Body of pancreas (tissue), 4 donors: ENCODE results near the gene LEMD2. TPM values are rescaled to one million over a fixed set of nuclear protein-coding genes. Genes with fewer than 3 reads are reported as not detected.

Experiments used
- ATAC-seq: fragments of 150-250 bp; one replicate; pipeline ENCODE4 v1.9.1; 2016
- DNase-seq, 4 donors: peaks; one replicate each; pipeline ENCODE4 v3.0.0-alpha.2; 2019
- H3K27ac ChIP-seq, 4 donors: fragments of 200-600 bp; sonication (generic); 1 replicate in 3 of 4; 2 replicates in 1 of 4; pipeline versions ENCODE4 v1.5.1 to v1.6.1; 2016 to 2019; ENCODE audit warnings: mild to moderate bottlenecking in 1 of 4, mixed read lengths in 1 of 4, moderate library complexity in 1 of 4
- H3K27me3 ChIP-seq, 2 donors: fragments of 200-600 bp; sonication (generic); one replicate each; pipeline ENCODE4 v1.6.0; 2016; ENCODE audit warnings: mild to moderate bottlenecking in 1 of 2
- H3K36me3 ChIP-seq, 2 donors: fragments of 200-600 bp; sonication (generic); replicated peaks in 1 of 2; 2 replicates each; pipeline ENCODE4 v1.5.1; 2016; ENCODE audit warnings: low read depth in 2 of 2; ENCODE audit not compliant: insufficient read depth in 1 of 2
- H3K4me1 ChIP-seq: fragments of 200-600 bp; sonication (generic); one replicate; pipeline ENCODE4 v1.6.0; 2016
- H3K4me3 ChIP-seq, 2 donors: fragments of 200-600 bp; sonication (generic); 1 replicate in 1 of 2; 2 replicates in 1 of 2; pipeline ENCODE4 v1.5.1; 2016 to 2019
- H3K9me3 ChIP-seq, 3 donors: fragments of 200-600 bp; sonication (generic); 1 replicate in 2 of 3; 2 replicates in 1 of 3; pipeline ENCODE4 v1.5.1; 2016
- CTCF ChIP-seq, 7 experiments: fragments of 450-650 bp in 4 of 7; fragments of 200-600 bp in 3 of 7; sonication (generic) in 3 of 7; IDR thresholded peaks; one replicate each; pipeline ENCODE4 v1.5.1; 2016 to 2019; ENCODE audit warnings: antibody characterized with exemption in 7 of 7
- POLR2A ChIP-seq, 3 donors: fragments of 450-650 bp; IDR thresholded peaks; one replicate each; pipeline ENCODE4 v1.6.1; 2016; ENCODE audit warnings: antibody characterized with exemption in 3 of 3, mild to moderate bottlenecking in 2 of 3
- WGBS, 2 donors: methylation state at CpG; one replicate each; pipeline ENCODE4 v1.1.5; 2017; 5-methylcytosine and 5-hydroxymethylcytosine counted together
- intact Hi-C: fragments of 100-400 bp; cut with DNase I; formaldehyde crosslinking; loops from one replicate; pipeline ENCODE4 v1.15.1; 2023
- total RNA-seq, 2 donors: library from RNA; depleted of rRNA; stranded (reverse); fragments of >200 nt; gene quantifications; one replicate each; pipeline ENCODE4 v1.1.0, GENCODE V29; 2016

LEMD2 gene
- total RNA-seq, 2 donors from 2014 or later: 32.7 to 48.8 TPM

GRCh38 chr6:33742092-33742491 lies 46.8 kb downstream of the LEMD2 start:
- Histone ChIP-seq H3K27ac (no peak overlapping the region), H3K4me3 (no peak overlapping the region), H3K9me3 (no peaks in the 10 kb centered on the region), H3K27me3 (no peaks in the 10 kb centered on the region), H3K36me3 (no peaks in the 10 kb centered on the region), H3K4me1 (peaks cover 36% of the 10 kb centered on the region)
- ATAC-seq (no peak), DNase-seq (no peak)
- 75 to 82% methylated on average over 6 to 9 of the region's 9 CpGs for WGBS, 2 donors
- TF ChIP-seq POLR2A (IDR thresholded peaks at IDR 0.05) (no peak), CTCF (IDR thresholded peaks at IDR 0.05) (no peak)
- intact Hi-C loops: no loop called here

GRCh38 chr6:33740794-33741193 lies 48.1 kb downstream of the LEMD2 start:
- H3K27ac ChIP-seq: peak overlapping the region; percentile 12 to 61 (median 60)
- ATAC-seq (peak; percentile 38), DNase-seq (peak; percentile 39 to 74 (median 68))
- H3K36me3 ChIP-seq: no peaks in the 10 kb centered on the region
- H3K27me3 ChIP-seq: no peaks in the 10 kb centered on the region
- WGBS, 2 donors: 32 to 67% methylated on average over 5 of the region's 5 CpGs
- peaks cover 39% of the 10 kb centered on the region for H3K4me1 ChIP-seq
- intact Hi-C loops: no loop called here
- H3K9me3 ChIP-seq: no peaks in the 10 kb centered on the region
- TF ChIP-seq POLR2A (IDR thresholded peaks at IDR 0.05) (no peak), CTCF (IDR thresholded peaks at IDR 0.05) (no peak)
- no peak overlapping the region for H3K4me3 ChIP-seq

- H3K9me3 ChIP-seq: no peaks in the 10 kb centered on the region
- H3K36me3 ChIP-seq: no peaks in the 10 kb centered on the region
- DNase-seq: peak in 3 of 4 donors; percentile 62 to 69 (median 67)
- intact Hi-C loops: no loop called here
- TF ChIP-seq CTCF (IDR thresholded peaks at IDR 0.05) (no peak), POLR2A (IDR thresholded peaks at IDR 0.05) (no peak)
- H3K4me1 ChIP-seq: peaks cover 39% of the 10 kb centered on the region
- no peak for ATAC-seq
- H3K4me3 ChIP-seq: no peak overlapping the region
- 61 to 82% methylated on average over 4 to 6 of the region's 6 CpGs for WGBS, 2 donors
- H3K27me3 ChIP-seq: no peaks in the 10 kb centered on the region
- H3K27ac ChIP-seq: peak overlapping the region; percentile 12 to 61 (median 60)
Observed at GRCh38 chr6:33740204-33740608, 48.7 kb downstream of the LEMD2 start.

- ATAC-seq: no peak
Observed at GRCh38 chr6:33739571-33739970, 49.4 kb downstream of the LEMD2 start.

More at GRCh38 chr6:33739571-33739970, 49.4 kb downstream of the LEMD2 start:
- TF ChIP-seq POLR2A (IDR thresholded peaks at IDR 0.05): no peak
- no peak for TF ChIP-seq CTCF (IDR thresholded peaks at IDR 0.05)
- no peak overlapping the region for H3K4me3 ChIP-seq
- peak in 1 of 4 donors; percentile 33 for DNase-seq
- WGBS, 2 donors: 71 to 82% methylated on average over 4 to 5 of the region's 5 CpGs
- no peaks in the 10 kb centered on the region for H3K9me3 ChIP-seq
- intact Hi-C loops: no loop called here
- H3K27me3 ChIP-seq: no peaks in the 10 kb centered on the region
- peak overlapping the region in 1 of 4 donors; percentile 59 for H3K27ac ChIP-seq
- H3K4me1 ChIP-seq: peaks cover 35% of the 10 kb centered on the region
- H3K36me3 ChIP-seq: no peaks in the 10 kb centered on the region
